Neural cell (in vitro differentiated cells): ENCODE data around the gene PLA2G2C.

Experiments
- CTCF ChIP-seq: fragments of 450-650 bp; IDR thresholded peaks from 2 replicates; pipeline ENCODE4 v1.5.1; 2014; ENCODE audit warnings: antibody characterized with exemption, mild to moderate bottlenecking, moderate library complexity; ENCODE audit not compliant: poor library complexity, severe bottlenecking
- REST ChIP-seq: IDR thresholded peaks from 2 replicates; pipeline ENCODE4 v1.6.1; 2012; ENCODE audit warnings: borderline replicate concordance
- SMC3 ChIP-seq: fragments of 450-650 bp; conservative IDR thresholded peaks from 2 replicates; pipeline ENCODE4 v1.6.1; 2014; ENCODE audit warnings: antibody characterized with exemption, mild to moderate bottlenecking, moderate library complexity; ENCODE audit not compliant: poor library complexity

- TF ChIP-seq SMC3 (no peak), CTCF (no peak), REST (no peak)
Observed at GRCh38 chr1:20210736-20211460, 24.6 kb upstream of the PLA2G2C start.
